HG02623 (cell line): ENCODE data around the gene LPXN.
"Not testable (repeated sequence)": the region's sequence is repeated elsewhere in the genome, so short reads cannot be mapped to it uniquely, and the experiment has no call there.

Source experiments
- ATAC-seq: cut with Tn5 transposase; IDR thresholded peaks from one replicate; pipeline ENCODE4 v1.9.1; 2021; ENCODE audit warnings: moderate library complexity; ENCODE audit not compliant: unreplicated experiment

The LPXN gene

GRCh38 chr11:58579192-58580129 is 3.8 kb upstream of the LPXN start:
- ATAC-seq: peak; percentile 37

- ATAC-seq: peak; percentile 36
Observed at GRCh38 chr11:58578635-58579191, 3.1 kb upstream of the LPXN start, which contains the start of gene ZFP91. TSS of gene ZFP91 (plus strand) at chr11:58579063. CDS start at chr11:58579282, 219 bp downstream.

GRCh38 chr11:58578136-58578634 is 2.5 kb upstream of the LPXN start:
- ATAC-seq: no peak

- ATAC-seq: peak; percentile 32
Observed at GRCh38 chr11:58577555-58578135, 2.0 kb upstream of the LPXN start.

GRCh38 chr11:58576887-58577471 is 1.3 kb upstream of the LPXN start:
- no peak for ATAC-seq

GRCh38 chr11:58574881-58575280 is 775 bp downstream of the LPXN start:
- no peak for ATAC-seq

- peak; percentile 14 for ATAC-seq
Observed at GRCh38 chr11:58573451-58574104, 2.1 kb downstream of the LPXN start.

GRCh38 chr11:58572906-58573305 is 2.8 kb downstream of the LPXN start:
- ATAC-seq: not testable (repeated sequence)

- peak; percentile 91 for ATAC-seq
Observed at GRCh38 chr11:58567889-58568512, 7.7 kb downstream of the LPXN start.

GRCh38 chr11:58564231-58564630 is 11.4 kb downstream of the LPXN start:
- no peak for ATAC-seq

- peak; percentile 76 for ATAC-seq
Observed at GRCh38 chr11:58562375-58562800, 13.3 kb downstream of the LPXN start.

- no peak for ATAC-seq
Observed at GRCh38 chr11:58561394-58562098, 14.1 kb downstream of the LPXN start.

- ATAC-seq: no peak
Observed at GRCh38 chr11:58560842-58561241, 14.8 kb downstream of the LPXN start.

- no peak for ATAC-seq
Observed at GRCh38 chr11:58549644-58550043, 26.0 kb downstream of the LPXN start.

GRCh38 chr11:58546841-58547240 is 28.8 kb downstream of the LPXN start:
- no peak for ATAC-seq

GRCh38 chr11:58531865-58532341 is 43.8 kb downstream of the LPXN start:
- no peak for ATAC-seq

- ATAC-seq: no peak
Observed at GRCh38 chr11:58530236-58530635, 45.4 kb downstream of the LPXN start.

- ATAC-seq: no peak
Observed at GRCh38 chr11:58527429-58527828, 48.2 kb downstream of the LPXN start.

GRCh38 chr11:58526721-58527120 is 48.9 kb downstream of the LPXN start:
- no peak for ATAC-seq
